Measurements from ENCODE around the gene DOC2B.
"Not testable (repeated sequence)": the region's sequence is repeated elsewhere in the genome, so short reads cannot be mapped to it uniquely, and the experiment has no call there.

DOC2B gene

DNA sequence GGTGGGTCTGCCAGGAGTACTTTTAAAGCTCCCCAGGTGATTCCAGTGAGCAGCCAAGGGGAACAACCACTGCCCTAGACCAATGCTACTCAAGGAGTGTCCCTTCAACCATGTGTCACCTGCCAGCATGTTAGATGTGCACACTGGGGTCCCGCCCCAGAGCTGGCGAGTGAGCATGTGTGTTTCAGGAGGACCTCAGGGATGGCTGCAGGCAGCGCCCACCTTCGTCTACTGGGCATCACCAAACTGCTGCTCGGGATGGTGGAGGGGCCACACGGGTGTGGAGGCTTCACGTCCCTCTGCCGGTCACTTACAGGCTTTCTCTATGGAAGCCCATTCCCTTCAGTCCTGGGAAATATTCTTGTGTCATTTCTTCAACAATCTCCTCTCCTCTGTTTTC is 29.0 kb upstream of the DOC2B start:
- DNase-seq = no peak

DNA sequence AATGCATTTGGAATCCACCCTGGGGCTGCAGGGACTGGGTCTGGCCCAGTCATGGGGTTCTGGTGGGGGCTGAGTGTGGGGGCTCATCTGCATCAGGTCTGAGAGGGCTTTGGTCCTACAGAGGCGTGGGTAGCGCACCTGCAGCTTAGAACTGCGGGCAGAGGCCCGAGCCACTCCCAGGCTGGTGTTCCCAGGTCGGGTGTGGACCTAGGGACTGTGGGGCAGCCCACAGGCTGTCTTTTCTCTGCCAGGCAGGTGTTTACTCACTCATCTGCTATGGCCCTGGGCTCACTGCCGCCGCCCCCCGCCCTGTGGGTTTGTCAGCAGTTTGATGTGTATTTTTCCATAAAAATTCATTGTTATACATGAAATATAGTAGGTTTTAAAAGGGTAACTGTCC is 27.0 kb upstream of the DOC2B start:
- no peak for DNase-seq

DNA sequence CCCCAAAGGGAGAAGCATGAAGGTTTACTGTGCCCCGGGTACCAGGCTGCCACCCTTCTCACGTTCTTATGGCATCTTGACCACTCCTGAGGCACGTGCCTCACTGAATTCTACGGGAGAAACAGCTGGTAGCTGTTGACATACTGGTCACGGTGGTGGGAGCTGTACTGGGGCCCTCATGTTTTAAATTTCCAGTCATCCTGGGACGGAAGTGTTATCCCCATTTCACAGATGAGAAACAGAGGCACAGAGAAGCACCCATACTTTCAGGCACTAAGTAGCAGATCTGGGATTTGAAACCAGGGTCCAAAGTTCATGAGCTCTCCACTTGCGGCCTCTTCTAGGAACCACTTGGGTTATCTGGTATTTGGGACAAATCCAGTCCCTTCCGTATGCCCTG is 26.3 kb upstream of the DOC2B start:
- no peak for DNase-seq

GRCh38 chr17:206941-207560 is 25.6 kb upstream of the DOC2B start:
- no peak for DNase-seq

GRCh38 chr17:206484-206883 is 25.0 kb upstream of the DOC2B start:
- DNase-seq = not testable (repeated sequence)

- no peak for DNase-seq
Measured at GRCh38 chr17:205817-206216, 24.4 kb upstream of the DOC2B start.

DNA sequence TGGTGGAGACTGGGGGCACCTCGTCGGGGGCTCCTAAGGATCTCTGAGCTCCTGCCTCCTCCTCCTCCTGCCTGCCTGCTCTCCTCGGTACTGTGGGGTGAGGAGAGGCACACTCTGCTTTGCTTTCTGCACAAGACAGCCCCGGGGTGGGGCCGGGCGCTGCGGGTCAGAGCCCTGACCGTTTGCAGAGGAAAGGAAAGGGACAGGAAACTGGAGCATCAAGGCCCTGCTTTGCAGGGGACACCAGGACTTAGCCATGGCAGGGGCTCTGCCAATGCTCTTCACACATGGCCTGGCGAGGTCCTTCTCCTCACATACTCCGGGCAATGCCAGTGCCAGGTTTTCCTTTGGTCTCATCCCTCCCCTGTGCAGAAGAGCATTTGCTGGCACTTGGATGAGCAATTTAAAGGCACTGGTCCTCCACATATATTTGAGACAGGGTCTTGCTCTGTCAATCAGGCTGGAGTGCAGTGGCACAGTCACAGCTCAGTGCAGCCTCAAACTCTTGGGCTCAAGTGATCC is 23.8 kb upstream of the DOC2B start:
- peak; percentile 65 for DNase-seq

DNA sequence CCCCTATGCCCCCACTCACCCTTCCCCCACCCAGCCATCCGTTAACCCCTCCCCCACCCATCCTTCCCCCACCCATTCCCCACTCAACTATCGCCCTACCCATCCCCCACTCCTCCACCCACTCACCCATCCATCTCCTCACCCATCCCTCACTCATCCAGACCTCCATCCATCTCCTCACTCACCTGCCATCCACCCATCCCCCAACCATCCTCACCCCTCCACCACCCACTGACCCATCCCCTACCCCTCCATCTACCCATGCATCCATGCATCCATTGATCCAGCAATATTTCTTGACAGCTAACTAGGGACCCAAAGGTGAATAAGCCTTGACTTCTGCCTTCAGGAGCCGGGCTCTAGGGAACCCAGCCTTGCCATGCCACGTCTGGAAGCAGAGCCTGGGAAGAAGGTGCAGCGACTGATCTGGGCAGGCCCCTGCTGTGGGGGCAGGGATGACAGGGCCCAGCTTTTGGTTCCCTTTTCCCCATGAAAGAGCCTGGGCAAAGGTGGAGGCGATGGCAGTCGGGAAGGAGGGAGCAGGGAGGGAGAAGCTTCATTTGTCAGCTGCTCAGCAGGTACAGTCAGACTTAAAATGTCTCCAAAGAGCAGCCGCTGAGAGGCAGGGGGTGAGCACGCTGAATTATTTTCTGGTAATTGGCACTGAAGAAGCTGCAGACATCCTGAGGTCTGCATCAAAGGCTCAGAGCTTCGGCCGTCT is 23.1 kb upstream of the DOC2B start:
- peak; percentile 62 for DNase-seq

GRCh38 chr17:202501-202951 is 21.1 kb upstream of the DOC2B start:
- DNase-seq = no peak

GRCh38 chr17:201736-202135 is 20.3 kb upstream of the DOC2B start:
- not testable (repeated sequence) for DNase-seq

GRCh38 chr17:201257-201656 is 19.8 kb upstream of the DOC2B start:
- not testable (repeated sequence) for DNase-seq

DNA sequence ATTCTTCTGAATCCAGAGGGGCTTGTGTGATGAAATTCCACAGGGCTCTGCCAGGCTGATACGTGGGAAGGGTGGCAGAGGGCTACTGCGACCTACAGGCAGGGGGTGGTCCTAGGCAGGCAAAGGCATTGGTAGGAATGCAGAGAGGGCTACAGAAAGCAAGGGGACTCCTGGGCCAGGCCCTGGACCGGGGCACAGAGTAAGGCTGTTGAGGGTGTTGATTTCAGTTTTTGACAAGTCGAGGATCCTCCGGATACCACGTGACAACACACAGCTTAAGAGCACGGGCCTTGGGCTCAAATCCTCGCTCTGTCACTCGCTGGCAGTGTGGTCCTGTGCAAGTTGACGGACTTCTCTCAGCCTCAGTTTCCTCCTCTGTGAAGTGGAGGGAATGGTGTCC is 19.1 kb upstream of the DOC2B start:
- no peak for DNase-seq

DNA sequence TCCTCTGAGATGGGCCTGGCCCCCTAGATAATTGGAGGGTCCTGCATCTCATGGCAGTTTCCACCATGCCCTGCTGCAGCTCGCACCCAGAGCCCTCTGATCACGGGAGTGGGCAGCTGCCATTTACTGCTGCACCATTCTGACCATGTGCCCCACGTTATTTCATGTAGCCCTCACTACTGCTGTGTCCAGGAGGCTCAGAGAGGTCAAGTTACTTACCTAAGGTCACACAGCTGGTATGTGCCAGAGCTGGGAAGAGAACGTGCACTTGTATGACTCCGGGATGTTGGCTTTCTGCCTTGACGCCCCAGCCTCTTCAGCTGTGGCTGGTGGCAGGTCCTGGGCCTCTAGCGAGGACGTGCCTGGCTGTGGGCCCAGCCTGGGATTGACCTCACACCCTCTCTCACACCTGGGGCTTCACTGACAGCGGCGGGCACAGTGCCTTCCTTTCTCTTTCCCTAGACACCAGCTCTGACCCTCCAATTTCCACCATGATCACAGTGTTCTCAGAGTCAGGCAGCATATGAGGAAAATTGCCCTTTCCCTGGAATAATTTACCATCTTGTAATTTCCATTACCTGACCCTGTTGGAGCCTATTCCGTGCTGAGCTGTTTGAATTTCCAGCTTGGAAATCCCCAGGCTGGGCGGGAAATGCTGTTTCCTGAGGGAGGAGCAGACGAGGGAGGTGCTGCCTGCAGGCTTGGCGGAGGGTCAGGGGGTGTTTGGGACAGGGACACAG is 18.5 kb upstream of the DOC2B start:
- DNase-seq = no peak

- no peak for DNase-seq
Measured at GRCh38 chr17:199191-199604, 17.7 kb upstream of the DOC2B start.

DNA sequence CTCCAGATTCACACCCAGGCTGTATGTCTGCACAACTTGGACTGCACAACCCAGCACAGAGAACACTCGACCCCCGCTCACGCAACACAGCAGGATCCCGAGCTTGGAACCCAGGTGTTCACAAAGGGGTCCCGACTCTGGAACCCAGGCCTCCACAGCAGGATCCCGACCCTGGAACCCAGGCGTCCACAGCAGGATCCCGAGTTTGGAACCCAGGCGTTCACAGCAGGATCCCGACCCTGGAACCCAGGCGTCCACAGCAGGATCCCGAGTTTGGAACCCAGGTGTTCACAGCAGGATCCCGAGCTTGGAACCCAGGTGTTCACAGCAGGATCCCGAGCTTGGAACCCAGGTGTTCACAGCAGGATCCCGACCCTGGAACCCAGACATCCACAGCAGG is 16.8 kb upstream of the DOC2B start:
- DNase-seq = not testable (repeated sequence)

- no peak for DNase-seq
Measured at GRCh38 chr17:197352-197751, 15.9 kb upstream of the DOC2B start.

DNA sequence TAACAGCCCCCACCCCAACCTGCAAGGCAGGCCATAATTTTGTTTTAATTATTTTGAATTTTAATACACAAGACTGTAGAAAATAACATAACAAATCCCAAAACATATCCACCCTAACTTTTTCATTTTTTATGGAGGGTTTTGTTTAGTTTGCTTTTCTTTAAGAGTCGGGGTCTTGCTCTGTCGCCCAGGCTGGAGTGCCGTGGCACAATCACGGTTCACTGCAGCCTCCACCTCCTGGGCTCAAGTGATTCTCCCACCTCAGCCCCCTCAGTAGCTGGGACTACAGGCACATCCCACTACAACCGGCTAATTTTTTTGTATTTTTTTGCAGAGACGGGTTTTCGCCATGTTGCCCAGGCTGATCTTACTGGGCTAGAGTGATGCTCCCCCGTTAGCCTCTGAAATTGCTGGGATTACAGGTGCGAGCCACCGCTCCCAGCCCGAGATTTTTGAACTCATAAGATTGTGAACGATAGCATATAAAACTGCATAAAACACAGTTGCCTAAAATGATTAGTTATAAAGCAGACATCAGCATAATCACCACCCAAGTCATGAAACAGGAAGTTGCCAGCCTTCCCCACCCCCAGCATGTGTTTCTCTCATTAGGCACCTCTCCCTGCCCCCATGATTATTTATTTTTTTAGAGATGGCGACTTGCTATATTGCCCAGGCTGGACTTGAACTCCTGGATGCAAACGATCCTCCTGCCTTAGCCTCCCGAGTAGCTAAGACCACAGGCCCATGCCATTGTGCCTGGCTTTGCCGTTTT is 13.6 kb upstream of the DOC2B start:
- DNase-seq = no peak

GRCh38 chr17:193841-194806 is 12.7 kb upstream of the DOC2B start:
- DNase-seq = no peak

- DNase-seq = no peak
Measured at GRCh38 chr17:193426-193810, 12.0 kb upstream of the DOC2B start.

DNA sequence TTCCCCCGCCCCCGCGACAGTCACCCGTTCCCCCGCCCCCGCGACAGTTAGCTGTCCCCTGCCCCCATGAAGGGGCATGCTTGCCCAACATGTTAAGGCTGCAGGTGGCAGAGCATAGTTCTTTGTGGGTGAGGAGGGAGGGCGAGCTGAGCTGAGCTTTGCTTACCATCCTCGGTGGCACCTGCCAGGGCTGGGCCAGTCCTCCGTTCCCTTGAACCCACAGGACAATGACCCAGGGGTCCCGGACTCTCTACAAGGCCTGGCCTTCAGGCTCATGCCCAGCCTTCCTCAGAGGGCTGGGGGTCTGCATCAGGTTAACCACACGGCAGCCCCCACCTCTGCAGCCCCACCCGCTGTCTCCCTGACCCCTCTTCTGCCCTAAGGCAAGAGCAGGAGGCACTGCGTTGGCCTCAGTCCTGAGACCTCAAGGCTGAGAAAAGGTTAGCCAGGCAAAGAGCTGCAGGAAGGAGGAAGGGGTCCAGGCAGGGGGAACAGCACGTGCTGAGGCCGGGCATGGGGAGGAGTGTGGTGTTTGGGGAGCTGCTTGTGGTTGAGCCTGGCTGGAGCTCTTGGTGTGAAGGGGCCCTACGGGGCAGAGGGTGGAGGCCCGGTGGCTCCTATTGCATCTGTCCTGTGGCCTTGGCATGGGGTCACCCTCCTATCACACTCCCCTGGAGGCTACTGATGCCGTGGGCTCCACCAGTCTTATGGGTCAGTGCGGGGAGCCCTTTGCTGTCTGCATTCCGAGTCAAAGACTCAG is 11.4 kb upstream of the DOC2B start:
- DNase-seq = no peak

DNA sequence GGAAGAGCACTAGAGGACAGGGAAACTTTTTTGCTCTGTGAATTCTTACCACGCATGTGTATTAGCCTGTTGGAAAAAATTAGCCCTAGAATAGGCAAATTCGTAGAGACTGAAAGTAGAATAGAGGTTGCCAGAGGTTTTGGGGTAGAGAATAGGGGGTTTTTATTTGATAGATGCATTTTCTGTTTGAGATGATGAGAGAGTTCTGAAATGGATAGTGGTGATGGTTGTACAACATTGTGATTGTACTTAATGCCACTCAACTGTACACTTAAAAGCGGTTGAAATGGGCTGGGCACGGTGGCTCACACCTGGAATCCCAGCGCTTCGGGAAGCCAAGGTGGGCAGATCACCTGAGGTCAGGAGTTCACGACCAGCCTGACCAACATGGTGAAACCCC is 8.0 kb upstream of the DOC2B start:
- no peak for DNase-seq
